Activated naive CD4-positive, alpha-beta T cell treated with anti-CD3 and anti-CD28 coated beads, Interleukin-2, amount 50 U/mL, for 16 hours (primary cell): Measurements from ENCODE around the gene ACTN3.
"Not testable (repeated sequence)": the region's sequence is repeated elsewhere in the genome, so short reads cannot be mapped to it uniquely, and the experiment has no call there.

ENCODE experiments used
- DNase-seq: peaks from one replicate; pipeline ENCODE4 v3.0.0-alpha.2; 2020

ACTN3 gene

DNA sequence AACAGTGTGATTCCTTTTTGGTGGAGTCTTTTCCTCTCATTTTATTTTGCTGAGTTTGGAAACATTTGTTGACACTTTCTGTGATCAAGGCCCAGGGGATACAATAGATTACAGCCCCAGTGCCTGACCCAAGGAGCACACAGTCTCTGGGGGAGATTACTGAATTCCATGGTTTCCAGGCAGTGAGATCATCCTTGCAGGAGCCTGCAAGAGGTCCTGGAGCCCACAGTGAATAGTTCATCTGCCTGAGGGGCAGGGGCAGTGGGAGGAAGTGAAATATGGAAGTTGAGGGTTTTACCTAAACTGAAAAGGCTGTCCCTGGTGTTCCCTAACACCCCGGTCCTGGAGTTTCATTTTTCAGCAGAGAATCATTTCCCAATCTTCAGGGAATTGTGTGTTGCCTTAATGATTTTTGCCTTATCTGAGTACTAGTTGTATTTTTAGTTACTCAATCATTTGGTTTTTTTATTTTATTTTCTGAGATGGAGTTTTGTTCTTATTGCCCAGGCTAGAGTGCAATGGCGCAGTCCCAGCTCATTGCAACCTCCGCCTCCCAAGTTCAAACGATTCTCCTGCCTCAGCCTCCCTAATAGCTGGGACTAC, 54.0 kb downstream of the ACTN3 start:
- no peak for DNase-seq

DNA sequence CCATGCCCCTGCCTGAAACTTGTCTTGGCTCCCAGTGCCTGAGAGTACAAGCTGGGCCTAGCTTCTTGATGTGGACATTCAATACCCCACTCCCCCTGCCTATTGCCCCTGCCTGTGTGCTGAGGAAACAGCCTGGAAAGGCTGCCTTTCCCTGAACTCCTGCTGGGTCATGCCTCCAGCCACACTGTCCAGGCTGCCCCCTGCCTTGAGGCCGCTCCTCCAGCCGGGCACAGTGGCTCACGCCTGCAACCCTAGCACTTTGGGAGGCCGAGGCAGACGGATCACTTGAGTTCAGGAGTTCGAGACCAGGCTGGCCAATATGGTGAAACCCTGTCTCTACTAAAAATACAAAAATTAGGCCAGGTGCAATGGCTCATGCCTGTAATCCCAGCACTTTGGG, 56.4 kb downstream of the ACTN3 start:
- no peak for DNase-seq

DNA sequence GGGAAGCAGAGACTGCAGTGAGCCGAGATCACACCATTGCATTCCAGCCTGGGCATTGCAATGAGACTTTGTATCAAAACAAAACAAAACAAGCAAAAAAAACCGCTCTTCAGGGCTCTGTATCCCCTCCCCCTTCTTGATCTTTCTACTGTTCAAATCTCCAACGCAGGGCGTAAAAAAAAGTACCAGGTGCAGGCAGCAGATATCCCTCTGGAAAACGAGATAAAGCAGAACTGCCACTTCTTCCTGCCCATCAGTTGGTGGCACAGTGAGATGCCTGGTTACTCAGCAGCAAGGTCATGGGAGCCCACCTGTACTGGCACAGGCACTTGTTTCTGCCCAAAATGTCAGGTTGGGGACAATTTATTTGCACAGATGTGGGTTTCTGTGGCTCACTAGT, 57.5 kb downstream of the ACTN3 start:
- DNase-seq = no peak

DNA sequence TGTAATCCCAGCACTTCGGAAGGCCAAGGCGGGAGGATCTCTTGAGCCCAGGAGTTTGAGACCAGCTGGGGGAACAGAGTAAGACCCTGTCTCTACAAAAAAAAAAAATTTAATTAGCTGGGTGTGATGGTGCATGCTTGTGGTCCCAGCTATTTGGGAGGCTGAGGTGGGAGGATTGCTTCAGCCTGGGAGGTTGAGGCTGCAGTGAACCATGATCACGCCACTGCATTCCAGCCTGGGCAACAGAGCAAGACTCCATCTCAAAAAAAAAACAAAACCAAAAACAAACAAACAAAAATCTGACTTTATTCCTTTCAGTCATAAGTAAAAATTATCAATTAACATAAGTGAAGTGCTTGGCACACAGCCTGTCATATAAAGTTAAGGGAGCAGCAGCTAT, 59.9 kb downstream of the ACTN3 start:
- DNase-seq = not testable (repeated sequence)

DNA sequence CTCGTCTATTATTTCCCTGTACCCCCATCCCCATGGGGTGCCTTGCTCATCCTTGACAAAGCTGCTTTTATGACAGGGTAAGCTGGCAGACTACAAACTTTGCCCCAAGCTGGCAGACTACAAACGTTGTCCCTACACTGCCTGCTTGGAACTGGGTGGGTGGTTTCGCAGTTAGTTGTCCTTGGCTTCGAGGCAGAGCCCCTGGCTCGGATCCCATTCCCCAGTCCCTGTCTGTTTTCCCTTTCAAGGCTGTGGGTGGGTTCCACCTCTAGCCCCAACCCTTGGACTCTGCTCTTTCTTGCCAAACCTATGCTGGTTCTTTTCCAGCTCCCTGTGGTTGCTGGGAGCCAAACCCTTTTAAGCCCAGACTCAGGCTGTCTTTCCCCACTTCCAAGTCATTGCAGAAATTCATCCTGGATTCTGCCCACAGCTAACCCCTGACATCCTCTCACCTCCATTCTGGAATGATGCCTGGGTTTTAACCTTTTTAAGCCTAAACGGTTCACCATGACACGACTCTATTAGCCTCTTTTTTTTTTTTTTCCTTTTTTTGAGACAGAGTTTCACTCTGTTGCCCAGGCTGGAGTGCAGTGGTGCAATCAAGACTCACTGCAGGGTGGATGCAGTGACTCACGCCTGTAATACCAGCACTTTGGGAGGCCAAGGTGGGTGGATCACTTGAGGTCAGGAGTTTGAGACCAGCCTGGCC, 60.6 kb downstream of the ACTN3 start:
- DNase-seq = no peak

DNA sequence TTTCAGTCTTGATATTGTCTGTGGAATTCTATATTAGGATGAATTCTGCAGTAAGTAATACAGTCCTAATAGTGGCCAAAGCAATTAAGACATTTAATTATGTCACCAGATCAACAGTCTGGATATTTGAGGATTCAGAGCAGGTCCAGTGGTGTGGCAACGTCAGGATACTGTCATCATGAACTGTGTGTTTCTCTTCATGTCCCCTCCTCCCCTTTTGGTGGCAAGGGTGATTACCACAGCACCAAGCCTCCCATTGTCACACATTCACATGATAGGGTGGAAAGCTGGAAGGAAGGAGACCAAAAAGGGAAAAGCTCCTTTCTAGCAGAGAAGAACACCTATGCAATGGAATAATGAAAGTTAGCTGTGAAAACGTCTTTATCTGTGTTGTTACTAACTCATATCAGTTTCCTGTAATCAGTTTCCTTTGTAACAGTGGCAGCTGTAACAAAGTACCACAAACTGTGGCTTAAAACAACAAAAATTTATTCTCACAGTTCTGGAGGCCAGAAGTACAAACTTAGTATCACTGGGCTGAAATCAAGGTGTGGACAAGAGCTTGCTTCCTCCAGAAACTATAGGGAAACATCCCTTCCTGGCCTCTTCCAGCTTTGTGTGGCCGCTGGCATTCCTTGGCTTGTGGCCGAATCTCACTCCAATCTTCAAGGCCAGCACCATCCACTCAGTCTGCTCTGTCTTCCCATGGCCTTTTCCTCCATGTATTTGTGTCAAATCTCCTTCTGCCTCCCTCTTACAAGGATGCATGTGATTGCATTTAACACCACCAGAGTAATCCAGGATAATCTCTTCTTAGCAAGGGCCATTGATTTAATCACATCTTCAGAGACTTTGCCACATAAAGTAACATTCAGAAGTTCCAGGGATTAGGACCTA, 63.3 kb downstream of the ACTN3 start:
- no peak for DNase-seq

DNA sequence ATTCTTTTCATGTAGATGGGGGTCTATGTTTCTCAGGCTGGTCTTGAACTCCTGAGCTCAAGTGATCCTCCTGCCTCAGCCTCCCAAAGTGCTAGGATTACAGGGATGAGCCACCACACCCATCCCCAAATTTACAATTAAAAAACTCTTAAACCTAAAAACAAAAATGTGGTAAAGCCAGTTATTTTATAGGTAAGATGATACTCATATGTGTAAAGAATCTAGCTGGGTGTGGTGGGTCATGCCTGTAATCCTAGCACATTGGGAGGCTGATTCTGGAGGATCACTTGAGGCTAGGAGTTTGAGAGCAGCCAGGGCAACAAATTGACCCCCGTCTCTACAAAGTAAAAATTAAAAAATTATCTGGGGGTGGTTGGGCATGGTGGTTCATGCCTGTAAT, 65.8 kb downstream of the ACTN3 start:
- DNase-seq = no peak
